B cell (primary cell): ENCODE data around the gene EPRS1.

ENCODE experiments used
- EZH2 ChIP-seq: IDR thresholded peaks from 2 replicates; pipeline ENCODE4 v1.6.1; 2012; ENCODE audit warnings: borderline replicate concordance, low read depth, mild to moderate bottlenecking, moderate library complexity, low read length; ENCODE audit not compliant: insufficient read depth, poor library complexity, severe bottlenecking
- TF ChIP-seq, protein P1 (sequence below): fragments of 200-600 bp; IDR thresholded peaks from one replicate; pipeline ENCODE4 v1.8.0; 2022; ENCODE audit warnings: antibody characterized with exemption, mild to moderate bottlenecking

DNA sequence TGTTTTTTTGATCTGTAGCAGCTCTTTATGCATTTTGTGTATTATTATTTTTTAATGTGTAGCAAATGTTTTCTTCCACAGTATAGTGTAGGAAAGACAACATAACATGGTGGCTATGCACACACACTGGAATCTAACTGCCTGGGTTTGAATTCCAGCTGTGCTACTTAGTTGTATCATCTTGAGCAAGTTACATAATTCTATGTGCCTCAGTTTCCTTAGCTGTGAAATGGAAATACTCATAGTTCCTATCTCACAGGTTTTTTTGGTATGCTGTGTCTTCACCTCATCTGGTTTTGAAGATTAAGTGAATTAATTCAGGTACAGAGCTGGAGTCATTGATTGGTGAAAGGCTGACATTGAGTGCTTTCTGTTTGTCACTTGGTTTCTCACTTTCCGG, 46.4 kb upstream of the EPRS1 start:
- TF ChIP-seq, protein P1, sequence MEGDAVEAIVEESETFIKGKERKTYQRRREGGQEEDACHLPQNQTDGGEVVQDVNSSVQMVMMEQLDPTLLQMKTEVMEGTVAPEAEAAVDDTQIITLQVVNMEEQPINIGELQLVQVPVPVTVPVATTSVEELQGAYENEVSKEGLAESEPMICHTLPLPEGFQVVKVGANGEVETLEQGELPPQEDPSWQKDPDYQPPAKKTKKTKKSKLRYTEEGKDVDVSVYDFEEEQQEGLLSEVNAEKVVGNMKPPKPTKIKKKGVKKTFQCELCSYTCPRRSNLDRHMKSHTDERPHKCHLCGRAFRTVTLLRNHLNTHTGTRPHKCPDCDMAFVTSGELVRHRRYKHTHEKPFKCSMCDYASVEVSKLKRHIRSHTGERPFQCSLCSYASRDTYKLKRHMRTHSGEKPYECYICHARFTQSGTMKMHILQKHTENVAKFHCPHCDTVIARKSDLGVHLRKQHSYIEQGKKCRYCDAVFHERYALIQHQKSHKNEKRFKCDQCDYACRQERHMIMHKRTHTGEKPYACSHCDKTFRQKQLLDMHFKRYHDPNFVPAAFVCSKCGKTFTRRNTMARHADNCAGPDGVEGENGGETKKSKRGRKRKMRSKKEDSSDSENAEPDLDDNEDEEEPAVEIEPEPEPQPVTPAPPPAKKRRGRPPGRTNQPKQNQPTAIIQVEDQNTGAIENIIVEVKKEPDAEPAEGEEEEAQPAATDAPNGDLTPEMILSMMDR = no peak
- TF ChIP-seq EZH2 = no peak
